AG20443 (cell line): ENCODE results near the gene G0S2.

Experiments
- DNase-seq: peaks from one replicate; pipeline ENCODE4 v3.0.0; 2012; ENCODE audit warnings: low spot score, mixed read lengths

G0S2 gene

DNA sequence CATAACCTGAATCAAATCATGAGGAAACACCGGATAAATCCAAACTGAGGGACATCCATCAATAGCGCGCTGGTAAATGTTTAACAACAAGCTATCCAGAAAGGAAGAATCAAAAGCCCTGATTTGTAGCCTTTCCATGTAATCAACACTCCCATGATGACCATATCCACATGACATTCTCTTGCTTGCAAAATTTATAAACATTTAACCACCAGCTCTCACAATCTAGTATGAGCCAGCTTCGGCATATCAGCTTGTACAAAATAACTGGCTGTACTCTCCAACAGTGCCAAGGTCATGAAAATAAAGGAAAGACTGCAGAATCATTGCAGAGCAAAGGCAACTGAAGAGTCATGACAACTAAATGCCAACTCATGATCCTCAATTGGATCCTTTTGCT is 45.1 kb downstream of the G0S2 start:
- DNase-seq, result no peak

DNA sequence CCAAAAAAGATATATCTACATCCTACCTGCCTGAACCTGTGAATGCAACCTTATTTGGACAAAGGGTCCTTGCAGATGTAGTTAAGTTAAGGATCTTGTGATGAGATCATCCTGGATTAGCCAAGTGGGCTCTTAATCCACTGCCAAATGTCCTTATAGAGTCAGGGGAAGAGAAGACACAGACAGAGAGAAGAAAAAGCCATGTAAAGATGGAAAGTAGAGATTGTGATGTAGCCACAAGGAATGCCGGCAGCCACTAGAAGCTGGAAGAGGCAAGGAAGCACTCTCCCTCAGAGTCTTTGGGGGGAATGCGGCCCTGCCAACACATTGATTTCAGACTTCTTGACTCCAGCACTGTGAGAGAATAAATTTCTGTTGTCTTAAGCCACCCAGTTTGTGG is 45.6 kb downstream of the G0S2 start:
- DNase-seq, result no peak

GRCh38 chr1:209721323-209721722 is 46.1 kb downstream of the G0S2 start:
- no peak for DNase-seq

- no peak for DNase-seq
Measured at GRCh38 chr1:209723265-209723664, 48.1 kb downstream of the G0S2 start.

- DNase-seq, result peak; percentile 25
Measured at GRCh38 chr1:209723756-209724693, 48.8 kb downstream of the G0S2 start.
